OCI-LY7 (cell line): ENCODE measurements around the gene HPCA.

ENCODE experiments used
- EZH2phosphoT487 ChIP-seq: fragments of 200-600 bp; sonication (generic); IDR thresholded peaks from 2 replicates; pipeline ENCODE4 v1.6.1; 2018; ENCODE audit warnings: low read depth, borderline replicate concordance, mild to moderate bottlenecking, mixed run types, antibody characterized with exemption, low read length, moderate library complexity, mixed read lengths
- TF ChIP-seq, protein P1 (sequence below): fragments of 200-600 bp; sonication (generic); conservative IDR thresholded peaks from 2 replicates; pipeline ENCODE4 v1.5.1; 2014; ENCODE audit warnings: mild to moderate bottlenecking, antibody characterized with exemption, low read length, moderate library complexity, mixed read lengths

DNA sequence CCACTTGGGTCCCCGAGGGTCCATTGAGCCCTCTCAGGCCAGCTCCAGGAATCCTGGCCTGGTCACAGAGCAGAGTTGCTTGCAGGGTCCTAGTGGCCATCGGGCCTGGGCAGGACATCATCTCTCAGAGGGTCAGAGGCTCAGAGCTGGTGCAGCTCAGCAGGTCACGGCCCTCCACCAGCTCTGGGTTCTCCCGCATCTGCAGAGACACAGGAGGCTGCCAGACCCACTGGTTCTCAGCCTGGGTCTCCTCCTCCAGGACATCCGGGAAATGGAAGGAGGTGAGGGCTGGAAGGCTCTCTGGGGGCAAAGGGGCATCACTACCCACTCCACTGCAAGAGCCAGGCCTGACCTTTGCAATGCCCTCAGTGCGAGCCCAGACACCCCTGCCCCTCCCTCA lies 8.4 kb downstream of the HPCA start:
- TF ChIP-seq, protein P1, sequence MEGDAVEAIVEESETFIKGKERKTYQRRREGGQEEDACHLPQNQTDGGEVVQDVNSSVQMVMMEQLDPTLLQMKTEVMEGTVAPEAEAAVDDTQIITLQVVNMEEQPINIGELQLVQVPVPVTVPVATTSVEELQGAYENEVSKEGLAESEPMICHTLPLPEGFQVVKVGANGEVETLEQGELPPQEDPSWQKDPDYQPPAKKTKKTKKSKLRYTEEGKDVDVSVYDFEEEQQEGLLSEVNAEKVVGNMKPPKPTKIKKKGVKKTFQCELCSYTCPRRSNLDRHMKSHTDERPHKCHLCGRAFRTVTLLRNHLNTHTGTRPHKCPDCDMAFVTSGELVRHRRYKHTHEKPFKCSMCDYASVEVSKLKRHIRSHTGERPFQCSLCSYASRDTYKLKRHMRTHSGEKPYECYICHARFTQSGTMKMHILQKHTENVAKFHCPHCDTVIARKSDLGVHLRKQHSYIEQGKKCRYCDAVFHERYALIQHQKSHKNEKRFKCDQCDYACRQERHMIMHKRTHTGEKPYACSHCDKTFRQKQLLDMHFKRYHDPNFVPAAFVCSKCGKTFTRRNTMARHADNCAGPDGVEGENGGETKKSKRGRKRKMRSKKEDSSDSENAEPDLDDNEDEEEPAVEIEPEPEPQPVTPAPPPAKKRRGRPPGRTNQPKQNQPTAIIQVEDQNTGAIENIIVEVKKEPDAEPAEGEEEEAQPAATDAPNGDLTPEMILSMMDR = no peak
- TF ChIP-seq EZH2phosphoT487 = no peak
